GM19463 (cell line): ENCODE data around the gene C12orf42.

Experiments
- ATAC-seq: cut with Tn5 transposase; IDR thresholded peaks from one replicate; pipeline ENCODE4 v1.9.1; 2021; ENCODE audit warnings: mild to moderate bottlenecking, moderate library complexity; ENCODE audit not compliant: unreplicated experiment

The C12orf42 gene

GRCh38 chr12:103273645-103274044 lies 222.1 kb downstream of the C12orf42 start:
- peak; percentile 71 for ATAC-seq

DNA sequence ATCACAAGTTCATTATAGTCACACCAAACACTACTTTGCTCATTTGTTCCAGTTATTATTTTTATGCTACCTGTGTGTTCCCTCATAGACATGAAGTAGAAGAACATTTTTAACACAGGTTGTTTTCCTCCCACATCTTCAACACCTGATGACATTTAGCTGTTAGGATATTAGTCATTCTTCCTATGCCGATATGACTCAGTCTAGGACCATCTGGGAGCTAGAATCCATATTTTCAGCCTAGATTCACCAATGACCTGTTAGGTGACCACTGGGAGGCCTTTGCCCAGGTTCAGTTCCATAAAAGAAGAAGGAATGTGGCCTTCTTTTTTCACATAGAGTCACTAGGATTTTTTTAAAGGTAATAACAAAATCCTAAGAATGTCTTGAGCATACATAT lies 222.8 kb downstream of the C12orf42 start:
- no peak for ATAC-seq

DNA sequence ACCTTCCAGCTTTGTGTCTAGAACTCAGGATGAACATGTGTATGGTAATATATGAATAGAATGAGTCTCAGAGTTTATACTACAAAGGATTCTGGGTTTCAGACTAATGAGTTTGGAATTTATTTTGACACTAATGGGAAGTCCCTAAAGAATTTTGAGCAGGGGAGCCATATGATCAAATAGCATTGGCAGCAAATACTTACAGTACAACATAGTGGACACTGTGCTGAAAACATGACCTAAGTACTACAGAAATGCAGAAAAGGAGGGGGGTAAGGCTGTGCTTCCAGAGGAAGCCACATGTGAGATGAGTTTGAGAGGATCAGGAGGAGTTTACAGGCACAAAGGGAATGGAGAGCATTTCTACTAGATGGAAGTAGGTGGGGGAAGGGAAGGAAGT lies 225.8 kb downstream of the C12orf42 start:
- ATAC-seq, result no peak

GRCh38 chr12:103268831-103269514 lies 226.8 kb downstream of the C12orf42 start:
- no peak for ATAC-seq

DNA sequence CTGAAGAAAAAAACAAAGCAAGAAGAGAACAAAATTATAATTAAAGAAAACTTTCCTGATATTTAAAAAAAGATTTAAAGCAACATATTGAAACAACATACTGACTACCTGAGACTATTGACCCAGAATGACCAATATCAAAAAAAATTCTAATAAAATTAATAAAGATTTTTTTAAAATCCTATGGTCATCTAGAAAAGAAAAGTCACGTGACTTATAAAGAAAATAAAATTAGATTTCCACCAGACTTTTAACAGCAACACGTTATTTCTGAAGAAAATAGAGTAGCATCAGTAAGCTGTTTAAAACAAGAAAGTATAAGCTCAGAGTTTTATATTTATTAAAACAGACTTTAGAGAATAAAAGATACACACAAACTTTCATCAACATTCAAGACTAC lies 238.0 kb downstream of the C12orf42 start:
- ATAC-seq, result no peak
